WTC11 (cell line): ENCODE results near the gene ADCY2. TPM values are rescaled to one million over a fixed set of nuclear protein-coding genes. Genes with fewer than 3 reads are reported as not detected.
A peak's percentile ranks its signal among the peaks of the same experiment; 100 is the strongest.

ENCODE experiments used
- ATAC-seq: fragments of 200-7000 bp; cut with Tn5 transposase; 2 replicates; pipeline ENCODE4 v1.10.0; 2021; ENCODE audit warnings: mild to moderate bottlenecking, moderate library complexity
- CTCF ChIA-PET: fragments of 300-600 bp; sonication (Branson Sonifier 250); formaldehyde crosslinking; loops from one replicate; lab custom pipeline; 2021; ENCODE audit warnings: antibody characterized with exemption; lab: Charles Lee
- POLR2A ChIA-PET: fragments of 350-600 bp; sonication (Branson Sonifier 250); formaldehyde crosslinking; loops from one replicate; lab custom pipeline; 2021; ENCODE audit warnings: antibody characterized with exemption; lab: Charles Lee
- DNase-seq: peaks from one replicate; pipeline ENCODE4 v3.0.0; 2021; ENCODE audit warnings: low spot score
- H3K27ac Mint-ChIP-seq: 2 replicates; pipeline ENCODE4 v1.8.0; 2021; ENCODE audit warnings: mixed read lengths
- H3K27me3 Mint-ChIP-seq: 2 replicates; pipeline ENCODE4 v1.8.0; 2021; ENCODE audit warnings: low read depth, mild to moderate bottlenecking, moderate library complexity, mixed read lengths
- H3K36me3 Mint-ChIP-seq: 2 replicates; pipeline ENCODE4 v1.8.0; 2021; ENCODE audit warnings: mixed read lengths
- H3K4me1 Mint-ChIP-seq: 2 replicates; pipeline ENCODE4 v1.8.0; 2022; ENCODE audit warnings: mixed read lengths
- H3K4me3 Mint-ChIP-seq: 2 replicates; pipeline ENCODE4 v1.8.0; 2021; ENCODE audit warnings: mild to moderate bottlenecking, moderate library complexity, mixed read lengths
- H3K9me3 Mint-ChIP-seq: 2 replicates; pipeline ENCODE4 v1.8.0; 2021; ENCODE audit warnings: mixed read lengths
- ELF4 ChIP-seq: sonication (generic); formaldehyde crosslinking; IDR thresholded peaks from 2 replicates; pipeline ENCODE4 v1.8.1; 2022; ENCODE audit warnings: low read depth, mild to moderate bottlenecking, moderate library complexity, missing genetic modification reagents
- GTF2I ChIP-seq: fragments of 250-450 bp; sonication (Bioruptor Pico); conservative IDR thresholded peaks from 2 replicates; pipeline ENCODE4 v1.4.0; 2021; ENCODE audit warnings: mild to moderate bottlenecking
- IRF1 ChIP-seq: sonication (generic); formaldehyde crosslinking; IDR thresholded peaks from 2 replicates; pipeline ENCODE4 v1.8.0; 2023; ENCODE audit warnings: missing genetic modification reagents
- MYBL2 ChIP-seq: sonication (generic); formaldehyde crosslinking; IDR thresholded peaks from 2 replicates; pipeline ENCODE4 v1.8.1; 2023; ENCODE audit warnings: mild to moderate bottlenecking, moderate library complexity, missing genetic modification reagents
- OVOL2 ChIP-seq: fragments of 250-450 bp; sonication (Bioruptor Pico); IDR thresholded peaks from 2 replicates; pipeline ENCODE4 v1.9.0; 2021; ENCODE audit warnings: mild to moderate bottlenecking, borderline replicate concordance
- TCF7 ChIP-seq: sonication (generic); formaldehyde crosslinking; IDR thresholded peaks from 2 replicates; pipeline ENCODE4 v1.8.0; 2022; ENCODE audit warnings: mild to moderate bottlenecking, low read depth, missing genetic modification reagents, moderate library complexity
- ZNF121 ChIP-seq: sonication (generic); formaldehyde crosslinking; IDR thresholded peaks from 2 replicates; pipeline ENCODE4 v1.8.0; 2023; ENCODE audit warnings: missing genetic modification reagents
- ZNF138 ChIP-seq: sonication (generic); formaldehyde crosslinking; conservative IDR thresholded peaks from 2 replicates; pipeline ENCODE4 v1.8.1; 2022; ENCODE audit warnings: mild to moderate bottlenecking, moderate library complexity, missing genetic modification reagents
- total RNA-seq: library from RNA; stranded (reverse); gene quantifications from 3 replicates; pipeline ENCODE4 v1.2.3, GENCODE V29; 2021
- TF ChIP-seq, protein P1 (sequence below): fragments of 250-450 bp; sonication (Bioruptor Pico); IDR thresholded peaks from 2 replicates; pipeline ENCODE4 v1.9.0; 2021; ENCODE audit warnings: mild to moderate bottlenecking, borderline replicate concordance
- TF ChIP-seq, protein P2 (sequence below): sonication (generic); formaldehyde crosslinking; IDR thresholded peaks from 2 replicates; pipeline ENCODE4 v1.8.1; 2022; ENCODE audit warnings: mild to moderate bottlenecking, moderate library complexity, missing genetic modification reagents
- TF ChIP-seq, protein P3 (sequence below): sonication (generic); formaldehyde crosslinking; IDR thresholded peaks from 2 replicates; pipeline ENCODE4 v1.8.1; 2022; ENCODE audit warnings: low read depth, mild to moderate bottlenecking, moderate library complexity, missing genetic modification reagents, borderline replicate concordance

Gene ADCY2
- total RNA-seq, 1 experiment from 2014 or later: 142 TPM

GRCh38 chr5:7823594-7823993, 427.7 kb downstream of the ADCY2 start (continued):
- TF ChIP-seq, protein P1, sequence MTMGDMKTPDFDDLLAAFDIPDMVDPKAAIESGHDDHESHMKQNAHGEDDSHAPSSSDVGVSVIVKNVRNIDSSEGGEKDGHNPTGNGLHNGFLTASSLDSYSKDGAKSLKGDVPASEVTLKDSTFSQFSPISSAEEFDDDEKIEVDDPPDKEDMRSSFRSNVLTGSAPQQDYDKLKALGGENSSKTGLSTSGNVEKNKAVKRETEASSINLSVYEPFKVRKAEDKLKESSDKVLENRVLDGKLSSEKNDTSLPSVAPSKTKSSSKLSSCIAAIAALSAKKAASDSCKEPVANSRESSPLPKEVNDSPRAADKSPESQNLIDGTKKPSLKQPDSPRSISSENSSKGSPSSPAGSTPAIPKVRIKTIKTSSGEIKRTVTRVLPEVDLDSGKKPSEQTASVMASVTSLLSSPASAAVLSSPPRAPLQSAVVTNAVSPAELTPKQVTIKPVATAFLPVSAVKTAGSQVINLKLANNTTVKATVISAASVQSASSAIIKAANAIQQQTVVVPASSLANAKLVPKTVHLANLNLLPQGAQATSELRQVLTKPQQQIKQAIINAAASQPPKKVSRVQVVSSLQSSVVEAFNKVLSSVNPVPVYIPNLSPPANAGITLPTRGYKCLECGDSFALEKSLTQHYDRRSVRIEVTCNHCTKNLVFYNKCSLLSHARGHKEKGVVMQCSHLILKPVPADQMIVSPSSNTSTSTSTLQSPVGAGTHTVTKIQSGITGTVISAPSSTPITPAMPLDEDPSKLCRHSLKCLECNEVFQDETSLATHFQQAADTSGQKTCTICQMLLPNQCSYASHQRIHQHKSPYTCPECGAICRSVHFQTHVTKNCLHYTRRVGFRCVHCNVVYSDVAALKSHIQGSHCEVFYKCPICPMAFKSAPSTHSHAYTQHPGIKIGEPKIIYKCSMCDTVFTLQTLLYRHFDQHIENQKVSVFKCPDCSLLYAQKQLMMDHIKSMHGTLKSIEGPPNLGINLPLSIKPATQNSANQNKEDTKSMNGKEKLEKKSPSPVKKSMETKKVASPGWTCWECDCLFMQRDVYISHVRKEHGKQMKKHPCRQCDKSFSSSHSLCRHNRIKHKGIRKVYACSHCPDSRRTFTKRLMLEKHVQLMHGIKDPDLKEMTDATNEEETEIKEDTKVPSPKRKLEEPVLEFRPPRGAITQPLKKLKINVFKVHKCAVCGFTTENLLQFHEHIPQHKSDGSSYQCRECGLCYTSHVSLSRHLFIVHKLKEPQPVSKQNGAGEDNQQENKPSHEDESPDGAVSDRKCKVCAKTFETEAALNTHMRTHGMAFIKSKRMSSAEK (CRISPR knock-in tag): no peak
- TF ChIP-seq IRF1: no peak

DNA sequence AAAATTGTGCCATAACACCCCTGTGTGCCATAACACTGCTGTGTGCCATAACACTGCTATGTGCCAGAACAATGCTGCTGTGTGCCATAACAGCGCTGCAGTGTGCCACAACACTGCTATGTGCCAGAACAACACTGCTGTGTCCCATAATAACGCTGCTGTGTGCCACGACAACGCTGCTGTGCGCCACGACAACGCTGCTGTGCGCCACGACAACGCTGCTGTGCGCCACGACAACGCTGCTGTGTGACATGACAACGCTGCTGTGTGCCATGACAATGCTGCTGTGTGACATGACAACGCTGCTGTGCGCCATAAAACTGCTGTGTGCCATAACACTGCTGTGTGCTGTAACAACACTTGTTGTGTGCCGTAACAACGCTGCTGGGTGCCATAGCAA, 429.1 kb downstream of the ADCY2 start:
- Mint-ChIP-seq H3K36me3 (peaks cover 50% of the 10 kb centered on the region), H3K9me3 (no peaks in the 10 kb centered on the region), H3K27ac (no peak overlapping the region), H3K4me3 (no peak overlapping the region), H3K27me3 (no peaks in the 10 kb centered on the region; the same call in 1 of the 2 replicates), H3K4me1 (no peaks in the 10 kb centered on the region)
- no peak for DNase-seq
- POLR2A ChIA-PET: no interaction called here
- no peak for ATAC-seq
- CTCF ChIA-PET: interaction anchor here (1.7 kb wide), 1 partner anchor 9 kb away, joined by 6 read pairs; no protein-coding TSS in a partner anchor
- TF ChIP-seq, protein P2, sequence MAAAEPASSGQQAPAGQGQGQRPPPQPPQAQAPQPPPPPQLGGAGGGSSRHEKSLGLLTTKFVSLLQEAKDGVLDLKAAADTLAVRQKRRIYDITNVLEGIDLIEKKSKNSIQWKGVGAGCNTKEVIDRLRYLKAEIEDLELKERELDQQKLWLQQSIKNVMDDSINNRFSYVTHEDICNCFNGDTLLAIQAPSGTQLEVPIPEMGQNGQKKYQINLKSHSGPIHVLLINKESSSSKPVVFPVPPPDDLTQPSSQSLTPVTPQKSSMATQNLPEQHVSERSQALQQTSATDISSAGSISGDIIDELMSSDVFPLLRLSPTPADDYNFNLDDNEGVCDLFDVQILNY (CRISPR knock-in tag): no peak
- peak; percentile 95 for TF ChIP-seq ZNF121
- TF ChIP-seq ELF4 (CRISPR knock-in tag): no peak
- TF ChIP-seq, protein P3, sequence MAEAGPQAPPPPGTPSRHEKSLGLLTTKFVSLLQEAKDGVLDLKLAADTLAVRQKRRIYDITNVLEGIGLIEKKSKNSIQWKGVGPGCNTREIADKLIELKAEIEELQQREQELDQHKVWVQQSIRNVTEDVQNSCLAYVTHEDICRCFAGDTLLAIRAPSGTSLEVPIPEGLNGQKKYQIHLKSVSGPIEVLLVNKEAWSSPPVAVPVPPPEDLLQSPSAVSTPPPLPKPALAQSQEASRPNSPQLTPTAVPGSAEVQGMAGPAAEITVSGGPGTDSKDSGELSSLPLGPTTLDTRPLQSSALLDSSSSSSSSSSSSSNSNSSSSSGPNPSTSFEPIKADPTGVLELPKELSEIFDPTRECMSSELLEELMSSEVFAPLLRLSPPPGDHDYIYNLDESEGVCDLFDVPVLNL: no peak
- no peak for TF ChIP-seq OVOL2
- TF ChIP-seq, all 79 proteins: peak for 1

- no peaks in the 10 kb centered on the region for H3K9me3 Mint-ChIP-seq
- no peak for ATAC-seq
- CTCF ChIA-PET: interaction anchor here (1.7 kb wide), 1 partner anchor 9 kb away, joined by 6 read pairs; no protein-coding TSS in a partner anchor
- no peak overlapping the region for H3K4me3 Mint-ChIP-seq
- TF ChIP-seq ZNF138 (CRISPR knock-in tag) (no peak), TCF7 (CRISPR knock-in tag) (no peak), MYBL2 (CRISPR knock-in tag) (no peak)
- DNase-seq: no peak
- peaks cover 50% of the 10 kb centered on the region for H3K36me3 Mint-ChIP-seq
- H3K27ac Mint-ChIP-seq: no peak overlapping the region
- H3K4me1 Mint-ChIP-seq: no peaks in the 10 kb centered on the region
- POLR2A ChIA-PET: no interaction called here
- no peaks in the 10 kb centered on the region; the same call in 1 of the 2 replicates for H3K27me3 Mint-ChIP-seq
Measured at GRCh38 chr5:7825630-7826029, 429.7 kb downstream of the ADCY2 start.

DNA sequence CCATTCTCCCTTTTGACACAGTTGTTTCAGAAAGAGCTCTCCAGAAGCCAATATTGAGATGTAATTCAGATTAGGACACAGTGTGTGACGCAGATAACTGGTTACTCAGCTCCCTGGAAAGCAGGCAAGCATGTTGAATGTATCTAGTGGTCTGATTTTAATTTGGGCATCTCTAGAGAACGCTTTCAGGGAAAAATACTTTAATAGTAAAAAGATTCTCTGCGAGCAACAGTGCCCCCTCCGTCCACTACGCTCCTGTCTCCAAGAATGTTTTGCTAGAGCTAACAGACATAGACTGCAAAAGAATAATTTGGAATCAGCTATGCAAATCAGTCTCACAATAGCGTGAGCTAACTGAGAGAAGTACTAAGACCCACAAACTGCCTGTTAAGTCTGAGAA, 431.7 kb downstream of the ADCY2 start:
- 0 out of 2 replicates have a peak overlapping the region, but pooled peaks have one; percentile 32 for H3K27ac Mint-ChIP-seq
- no peak overlapping the region for H3K4me3 Mint-ChIP-seq
- ChIA-PET POLR2A (no interaction called here), CTCF (interaction anchor here (1.1 kb wide), 1 partner anchor 23 kb away, joined by 6 read pairs; the partner anchor contains the start of gene CFAP90)
- ATAC-seq (no peak), DNase-seq (no peak)
- no peak for TF ChIP-seq GTF2I (CRISPR knock-in tag)
- no peaks in the 10 kb centered on the region for H3K4me1 Mint-ChIP-seq
- H3K36me3 Mint-ChIP-seq: peaks cover 36% of the 10 kb centered on the region
- peaks cover 1% of the 10 kb centered on the region for H3K27me3 Mint-ChIP-seq
- H3K9me3 Mint-ChIP-seq: no peaks in the 10 kb centered on the region
